Small intestine (tissue), 16 donors: ENCODE data around the gene C6orf132. TPM values are rescaled to one million over a fixed set of nuclear protein-coding genes. Genes with fewer than 3 reads are reported as not detected.

Experiments
- DNase-seq, 2 donors: peaks; one replicate each; pipeline versions ENCODE4 v3.0.0 to v3.0.0-alpha.2; 2013
- FAIRE-seq: peaks from 2 replicates; lab custom pipeline; 2012; peaks lifted over from hg19 to GRCh38; lab: Jason Lieb, UNC
- H3K27ac ChIP-seq, 3 donors: one replicate each; pipeline ENCODE4 v1.5.1; 2013; ENCODE audit warnings: low read length in 2 of 3, mild to moderate bottlenecking in 2 of 3, control low read depth in 1 of 3, inconsistent platforms in 1 of 3, low read depth in 1 of 3, moderate library complexity in 1 of 3
- H3K27me3 ChIP-seq, 3 donors: one replicate each; pipeline ENCODE4 v1.6.1; 2013; ENCODE audit warnings: low read length in 3 of 3, inconsistent platforms in 1 of 3; ENCODE audit not compliant: control insufficient read depth in 3 of 3, insufficient read depth in 3 of 3
- H3K36me3 ChIP-seq, 3 donors: one replicate each; pipeline ENCODE4 v1.6.1; 2013; ENCODE audit warnings: low read length in 3 of 3, inconsistent platforms in 1 of 3, low read depth in 1 of 3, mild to moderate bottlenecking in 1 of 3, moderate library complexity in 1 of 3; ENCODE audit not compliant: control insufficient read depth in 3 of 3, insufficient read depth in 2 of 3
- H3K4me1 ChIP-seq, 3 donors: one replicate each; pipeline ENCODE4 v1.6.1; 2013; ENCODE audit warnings: low read length in 2 of 3, inconsistent platforms in 1 of 3, low read depth in 1 of 3, mild to moderate bottlenecking in 1 of 3, moderate library complexity in 1 of 3; ENCODE audit not compliant: control insufficient read depth in 3 of 3, insufficient read depth in 2 of 3
- H3K4me3 ChIP-seq, 3 donors: one replicate each; pipeline ENCODE4 v1.5.1; 2013; ENCODE audit warnings: low read length in 3 of 3, control low read depth in 1 of 3, inconsistent platforms in 1 of 3, low read depth in 1 of 3, mild to moderate bottlenecking in 1 of 3, moderate library complexity in 1 of 3
- H3K9me3 ChIP-seq, 2 donors: one replicate each; pipeline ENCODE4 v1.6.1; 2013; ENCODE audit warnings: low read depth in 1 of 2, low read length in 1 of 2; ENCODE audit not compliant: control insufficient read depth in 2 of 2, insufficient read depth in 1 of 2
- WGBS, 3 donors: extraction: QIAGEN DNeasy Blood & Tissue Kit; methylation state at CpG; one replicate each; pipeline ENCODE4 v1.1.7; 2013; 5-methylcytosine and 5-hydroxymethylcytosine counted together
- long read RNA-seq, 10 donors: transcript quantifications; one replicate each; lab custom pipeline, GENCODE V29; 2026
- polyA plus RNA-seq, 4 donors: library from polyadenylated mRNA; stranded (reverse) in 3 of 4; unstranded in 1 of 4; fragments of 200-250 nt in 3 of 4; fragments of 120-200 nt in 1 of 4; gene quantifications; one replicate each; pipeline versions ENCODE4 v1.2.1 to v1.2.3, GENCODE V29; 2013
- donor health status: healthy with polysubstance abuse.
- donor health status: control.
- donor health status: control.
- donor health status: Bipolar disorder and iron deficiency.
- donor health status: healthy.

Gene C6orf132
- 100 to 1,000 TPM in 2 of 4 donors, 10 to 100 TPM in 2; 44.1 to 198 (median 85.7) TPM for polyA plus RNA-seq
- long read RNA-seq, donor 1, transcript C6orf132-202 (3 exons, 894 nt), result major isoform, 18 of 60 reads
- long read RNA-seq, donor 1, partial matches to known transcripts, result 42 of 60 reads
- long read RNA-seq, donor 1, other reads (novel, unspliced or antisense), result 0 of 60 reads
- long read RNA-seq, donor 2, partial matches to known transcripts, result 0 of 3 reads
- long read RNA-seq, donor 2, other reads (novel, unspliced or antisense), result 0 of 3 reads
- long read RNA-seq, donor 3, transcript C6orf132-202 (3 exons, 894 nt), result major isoform, 7 of 15 reads
- long read RNA-seq, donor 3, partial matches to known transcripts, result 8 of 15 reads
- long read RNA-seq, donor 3, other reads (novel, unspliced or antisense), result 0 of 15 reads
- long read RNA-seq, donor 4, result 0 reads
- long read RNA-seq, donor 5, result 0 reads
- long read RNA-seq, donor 6, partial matches to known transcripts, result 0 of 3 reads
- long read RNA-seq, donor 6, other reads (novel, unspliced or antisense), result 0 of 3 reads
- long read RNA-seq, donor 7, result 0 reads
- long read RNA-seq, donor 8, result 0 reads
- long read RNA-seq, donor 9, full-length matches to known transcripts, result 5 of 5 reads
- long read RNA-seq, donor 9, partial matches to known transcripts, result 0 of 5 reads
- long read RNA-seq, donor 9, other reads (novel, unspliced or antisense), result 0 of 5 reads
- long read RNA-seq, donor 10, partial matches to known transcripts, result 0 of 2 reads
- long read RNA-seq, donor 10, other reads (novel, unspliced or antisense), result 0 of 2 reads

- no peak for FAIRE-seq
- Histone ChIP-seq H3K27ac (peak within 1 kb of the TSS; percentile 88 to 99 (median 95)), H3K4me3 (peak within 1 kb of the TSS; percentile 44 to 77 (median 74)), H3K36me3 (peaks cover 0 to 24% (median 0%) of the 10 kb centered on the region in 3 donors), H3K27me3 (peaks cover 0 to 3% (median 0%) of the 10 kb centered on the region in 3 donors), H3K9me3 (no peaks in the 10 kb centered on the region), H3K4me1 (peaks cover 0 to 40% (median 0%) of the 10 kb centered on the region in 3 donors)
- peak; percentile 86 to 93 for DNase-seq
- WGBS, 3 donors, result 2 to 4% (median 3%) methylated on average over 41 to 60 of the region's 60 CpGs
Measured at GRCh38 chr6:42142118-42142835, at the start of gene C6orf132. TSS of gene C6orf132 (minus strand) at chr6:42142620. CDS start at chr6:42142444, 176 bp downstream.

- DNase-seq (no peak), FAIRE-seq (no peak)
- Histone ChIP-seq H3K4me1 (no peaks in the 10 kb centered on the region), H3K36me3 (peaks cover 0 to 4% (median 0%) of the 10 kb centered on the region in 3 donors), H3K27me3 (no peaks in the 10 kb centered on the region), H3K9me3 (no peaks in the 10 kb centered on the region), H3K4me3 (no peak overlapping the region), H3K27ac (no peak overlapping the region)
- WGBS, 3 donors, result 67 to 78% (median 73%) methylated on average over 5 of the region's 5 CpGs
Measured at GRCh38 chr6:42190554-42191183, 48.2 kb upstream of the C6orf132 start.

GRCh38 chr6:42188406-42188805 is 46.0 kb upstream of the C6orf132 start:
- WGBS, 3 donors, result 72 to 91% (median 85%) methylated on average over 6 of the region's 6 CpGs
- FAIRE-seq, result no peak
- Histone ChIP-seq H3K9me3 (no peaks in the 10 kb centered on the region), H3K4me3 (no peak overlapping the region), H3K36me3 (peaks cover 0 to 11% (median 0%) of the 10 kb centered on the region in 3 donors), H3K27me3 (no peaks in the 10 kb centered on the region), H3K4me1 (no peaks in the 10 kb centered on the region), H3K27ac (no peak overlapping the region)
- DNase-seq, result no peak

GRCh38 chr6:42185597-42185996 is 43.2 kb upstream of the C6orf132 start:
- DNase-seq (no peak), FAIRE-seq (no peak)
- 67 to 83% (median 74%) methylated on average over 10 of the region's 10 CpGs for WGBS, 3 donors

GRCh38 chr6:42184475-42184874 is 42.1 kb upstream of the C6orf132 start:
- peaks cover 0 to 11% (median 0%) of the 10 kb centered on the region in 3 donors for H3K36me3 ChIP-seq
- no peaks in the 10 kb centered on the region for H3K4me1 ChIP-seq
- H3K27me3 ChIP-seq, result peaks cover 0 to 2% (median 0%) of the 10 kb centered on the region in 3 donors
- 74 to 84% (median 79%) methylated on average over 4 of the region's 4 CpGs for WGBS, 3 donors
- DNase-seq (no peak), FAIRE-seq (no peak)
- H3K9me3 ChIP-seq, result no peaks in the 10 kb centered on the region
- no peak overlapping the region for H3K4me3 ChIP-seq
- H3K27ac ChIP-seq, result no peak overlapping the region

More at GRCh38 chr6:42185597-42185996, 43.2 kb upstream of the C6orf132 start:
- H3K27me3 ChIP-seq, result no peaks in the 10 kb centered on the region
- no peaks in the 10 kb centered on the region for H3K4me1 ChIP-seq
- no peak overlapping the region for H3K4me3 ChIP-seq
- no peaks in the 10 kb centered on the region for H3K9me3 ChIP-seq
- H3K36me3 ChIP-seq, result peaks cover 0 to 11% (median 0%) of the 10 kb centered on the region in 3 donors
- H3K27ac ChIP-seq, result no peak overlapping the region

GRCh38 chr6:42182101-42182500 is 39.7 kb upstream of the C6orf132 start:
- H3K4me3 ChIP-seq, result no peak overlapping the region
- FAIRE-seq (no peak), DNase-seq (peak in 1 of 2 donors; percentile 85)
- H3K27me3 ChIP-seq, result peaks cover 0 to 9% (median 2%) of the 10 kb centered on the region in 3 donors
- peaks cover 0 to 8% (median 0%) of the 10 kb centered on the region in 3 donors for H3K36me3 ChIP-seq
- H3K4me1 ChIP-seq, result peaks cover 0 to 10% (median 0%) of the 10 kb centered on the region in 3 donors
- no peak overlapping the region for H3K27ac ChIP-seq
- H3K9me3 ChIP-seq, result no peaks in the 10 kb centered on the region
- 15 to 69% (median 57%) methylated on average over 5 of the region's 5 CpGs for WGBS, 3 donors

GRCh38 chr6:42179945-42180313 is 37.5 kb upstream of the C6orf132 start:
- WGBS, 3 donors, result 13 to 47% (median 27%) methylated on average over 3 of the region's 3 CpGs
- Histone ChIP-seq H3K4me3 (no peak overlapping the region), H3K36me3 (peaks cover 0 to 4% (median 0%) of the 10 kb centered on the region in 3 donors), H3K9me3 (no peaks in the 10 kb centered on the region), H3K27ac (no peak overlapping the region), H3K27me3 (peaks cover 0 to 9% (median 2%) of the 10 kb centered on the region in 3 donors), H3K4me1 (peaks cover 0 to 10% (median 0%) of the 10 kb centered on the region in 3 donors)
- no peak for FAIRE-seq
- peak in 1 of 2 donors; percentile 48 for DNase-seq
